MCF 10A (cell line): ENCODE measurements around the gene RBMXL3. TPM values are rescaled to one million over a fixed set of nuclear protein-coding genes. Genes with fewer than 3 reads are reported as not detected.

Source experiments
- BruUV-seq: library from RNA; stranded (reverse); fragments of 400-500 nt; replicated peaks from 2 replicates; lab custom pipeline; 2021; lab: Mats Ljungman, UMichigan
- CTCF ChIA-PET: fragments of 300-600 bp; sonication (Branson Sonifier 250); formaldehyde crosslinking; extraction: SDS; loops from one replicate; lab custom pipeline; 2021; ENCODE audit warnings: antibody characterized with exemption, inconsistent platforms; lab: Yijun Ruan, JAX
- POLR2A ChIA-PET: fragments of 300-600, 350-650 bp; sonication (Branson Sonifier 250); formaldehyde crosslinking; extraction: SDS; loops from one replicate; lab custom pipeline; 2020; ENCODE audit warnings: antibody characterized with exemption, inconsistent platforms; lab: Yijun Ruan, JAX
- DNase-seq: peaks from one replicate; pipeline ENCODE4 v3.0.0-alpha.2; 2018; ENCODE audit not compliant: unreplicated experiment
- H3K27ac Mint-ChIP-seq: one replicate; pipeline ENCODE4 v1.8.0; 2022; ENCODE audit warnings: mild to moderate bottlenecking, low read depth, mixed read lengths; ENCODE audit not compliant: unreplicated experiment
- H3K27me3 Mint-ChIP-seq: one replicate; pipeline ENCODE4 v1.8.0; 2022; ENCODE audit warnings: mixed read lengths; ENCODE audit not compliant: insufficient read depth, unreplicated experiment
- H3K36me3 Mint-ChIP-seq: one replicate; pipeline ENCODE4 v1.8.0; 2022; ENCODE audit warnings: mild to moderate bottlenecking, moderate library complexity, mixed read lengths; ENCODE audit not compliant: insufficient read depth, unreplicated experiment
- H3K4me1 Mint-ChIP-seq: one replicate; pipeline ENCODE4 v1.8.0; 2022; ENCODE audit warnings: mixed read lengths; ENCODE audit not compliant: insufficient read depth, unreplicated experiment
- H3K4me3 Mint-ChIP-seq: one replicate; pipeline ENCODE4 v1.8.0; 2022; ENCODE audit warnings: mild to moderate bottlenecking, moderate library complexity, mixed read lengths; ENCODE audit not compliant: unreplicated experiment
- H3K9me3 Mint-ChIP-seq: one replicate; pipeline ENCODE4 v1.8.0; 2022; ENCODE audit warnings: mixed read lengths; ENCODE audit not compliant: unreplicated experiment
- intact Hi-C: fragments of 100-400 bp; cut with micrococcal nuclease; formaldehyde crosslinking; loops from 2 replicates; pipeline ENCODE4 v1.14.1; 2022
- total RNA-seq: library from RNA; stranded (reverse); gene quantifications from 2 replicates; pipeline ENCODE4 v1.2.3, GENCODE V29; 2022
- TF ChIP-seq, protein P1 (sequence below): fragments of 200-600 bp; IDR thresholded peaks from one replicate; pipeline ENCODE4 v1.8.0; 2022; ENCODE audit warnings: antibody characterized with exemption, mild to moderate bottlenecking; ENCODE audit not compliant: unreplicated experiment

The RBMXL3 gene
- total RNA-seq, 1 experiment from 2014 or later, result not detected

DNA sequence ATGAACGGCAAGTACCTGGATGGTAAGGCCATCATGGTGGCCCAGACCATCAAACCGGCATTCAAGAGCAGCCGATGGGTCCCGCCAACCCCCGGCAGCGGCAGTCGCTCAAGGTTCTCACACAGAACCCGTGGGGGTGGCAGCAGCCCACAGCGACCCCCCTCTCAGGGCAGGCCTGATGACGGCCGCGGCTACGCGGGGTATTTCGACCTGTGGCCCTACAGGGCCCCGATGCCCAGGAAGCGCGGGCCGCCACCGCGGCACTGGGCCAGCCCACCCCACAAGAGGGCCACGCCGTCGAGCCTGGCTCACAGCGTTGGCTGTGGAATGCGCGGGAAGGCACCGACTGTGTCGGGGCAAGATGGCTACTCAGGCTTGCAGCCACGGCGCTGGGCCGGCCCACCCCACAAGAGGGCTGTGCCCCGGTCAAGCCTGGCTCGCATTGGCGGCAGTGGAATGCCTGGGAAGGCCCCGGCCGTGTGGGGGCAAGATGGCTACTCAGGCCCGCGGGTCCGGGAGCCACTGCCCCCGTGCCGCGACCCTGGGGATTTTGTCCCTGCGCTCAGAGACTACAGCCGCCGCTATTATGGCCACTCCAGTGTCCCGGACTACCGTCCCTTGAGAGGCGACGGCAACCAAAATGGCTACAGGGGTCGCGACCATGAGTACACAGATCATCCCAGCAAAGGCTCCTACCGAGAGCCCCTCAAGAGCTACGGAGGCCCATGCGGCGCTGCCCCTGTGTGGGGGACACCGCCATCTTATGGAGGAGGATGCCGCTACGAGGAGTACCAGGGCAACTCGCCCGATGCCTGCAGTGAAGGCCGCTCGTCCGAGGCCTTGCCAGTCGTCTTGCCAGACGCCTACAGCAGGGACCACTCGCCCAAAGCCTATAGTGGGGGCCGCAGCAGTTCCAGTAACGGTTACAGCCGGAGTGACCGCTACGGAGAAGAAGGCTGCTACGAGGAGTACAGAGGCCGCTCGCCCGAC, 731 bp downstream of the RBMXL3 start:
- POLR2A ChIA-PET, result no interaction called here
- H3K4me1 Mint-ChIP-seq, result no peaks in the 10 kb centered on the region
- H3K9me3 Mint-ChIP-seq, result peaks cover 7% of the 10 kb centered on the region
- H3K27me3 Mint-ChIP-seq, result peaks cover 18% of the 10 kb centered on the region
- H3K27ac Mint-ChIP-seq, result no peak overlapping the region
- TF ChIP-seq, protein P1, sequence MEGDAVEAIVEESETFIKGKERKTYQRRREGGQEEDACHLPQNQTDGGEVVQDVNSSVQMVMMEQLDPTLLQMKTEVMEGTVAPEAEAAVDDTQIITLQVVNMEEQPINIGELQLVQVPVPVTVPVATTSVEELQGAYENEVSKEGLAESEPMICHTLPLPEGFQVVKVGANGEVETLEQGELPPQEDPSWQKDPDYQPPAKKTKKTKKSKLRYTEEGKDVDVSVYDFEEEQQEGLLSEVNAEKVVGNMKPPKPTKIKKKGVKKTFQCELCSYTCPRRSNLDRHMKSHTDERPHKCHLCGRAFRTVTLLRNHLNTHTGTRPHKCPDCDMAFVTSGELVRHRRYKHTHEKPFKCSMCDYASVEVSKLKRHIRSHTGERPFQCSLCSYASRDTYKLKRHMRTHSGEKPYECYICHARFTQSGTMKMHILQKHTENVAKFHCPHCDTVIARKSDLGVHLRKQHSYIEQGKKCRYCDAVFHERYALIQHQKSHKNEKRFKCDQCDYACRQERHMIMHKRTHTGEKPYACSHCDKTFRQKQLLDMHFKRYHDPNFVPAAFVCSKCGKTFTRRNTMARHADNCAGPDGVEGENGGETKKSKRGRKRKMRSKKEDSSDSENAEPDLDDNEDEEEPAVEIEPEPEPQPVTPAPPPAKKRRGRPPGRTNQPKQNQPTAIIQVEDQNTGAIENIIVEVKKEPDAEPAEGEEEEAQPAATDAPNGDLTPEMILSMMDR, result no peak
- no TSS peak for BruUV-seq
- no peak overlapping the region for H3K4me3 Mint-ChIP-seq
- intact Hi-C loops, result no loop called here
- no peak for DNase-seq
- H3K36me3 Mint-ChIP-seq, result no peaks in the 10 kb centered on the region
- CTCF ChIA-PET, result no interaction called here

DNA sequence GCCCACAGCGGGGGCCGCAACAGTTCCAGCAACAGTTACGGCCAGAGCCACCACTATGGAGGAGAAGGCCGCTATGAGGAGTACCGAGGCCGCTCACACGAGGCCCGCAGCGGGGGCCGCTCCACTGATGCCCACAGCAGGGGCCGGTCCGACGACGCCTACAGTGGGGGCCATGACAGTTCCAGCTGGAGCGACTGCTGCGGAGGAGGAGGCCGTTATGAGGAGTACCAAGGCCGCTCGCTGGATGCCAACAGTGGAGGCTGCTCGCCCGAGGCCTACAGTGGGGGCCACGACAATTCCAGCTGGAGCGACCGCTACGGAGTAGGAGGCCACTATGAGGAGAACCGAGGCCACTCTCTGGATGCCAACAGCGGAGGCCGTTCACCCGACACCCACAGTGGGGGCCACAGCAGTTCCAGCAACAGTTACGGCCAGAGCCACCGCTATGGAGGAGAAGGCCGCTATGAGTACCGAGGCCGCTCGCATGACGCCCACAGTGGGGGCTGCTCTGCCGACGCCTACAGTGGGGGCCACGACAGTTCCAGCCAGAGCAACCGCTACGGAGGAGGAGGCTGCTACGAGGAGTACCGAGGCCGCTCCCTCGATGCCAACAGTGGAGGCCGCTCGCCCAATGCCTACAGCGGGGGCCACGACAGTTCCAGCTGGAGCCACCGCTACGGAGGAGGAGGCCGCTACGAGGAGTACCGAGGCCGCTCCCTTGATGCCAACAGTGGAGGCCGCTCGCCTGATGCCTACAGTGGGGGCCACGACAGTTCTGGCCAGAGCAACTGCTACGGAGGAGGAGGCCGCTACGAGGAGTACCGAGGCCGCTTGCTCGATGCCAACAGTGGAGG, 1.7 kb downstream of the RBMXL3 start:
- CTCF ChIA-PET, result no interaction called here
- peaks cover 7% of the 10 kb centered on the region for H3K9me3 Mint-ChIP-seq
- H3K36me3 Mint-ChIP-seq, result no peaks in the 10 kb centered on the region
- intact Hi-C loops, result no loop called here
- H3K27ac Mint-ChIP-seq, result no peak overlapping the region
- TF ChIP-seq, protein P1, result no peak
- no peak overlapping the region for H3K4me3 Mint-ChIP-seq
- H3K27me3 Mint-ChIP-seq, result peaks cover 25% of the 10 kb centered on the region
- no peaks in the 10 kb centered on the region for H3K4me1 Mint-ChIP-seq
- no peak for DNase-seq
- no TSS peak for BruUV-seq
- POLR2A ChIA-PET, result no interaction called here

DNA sequence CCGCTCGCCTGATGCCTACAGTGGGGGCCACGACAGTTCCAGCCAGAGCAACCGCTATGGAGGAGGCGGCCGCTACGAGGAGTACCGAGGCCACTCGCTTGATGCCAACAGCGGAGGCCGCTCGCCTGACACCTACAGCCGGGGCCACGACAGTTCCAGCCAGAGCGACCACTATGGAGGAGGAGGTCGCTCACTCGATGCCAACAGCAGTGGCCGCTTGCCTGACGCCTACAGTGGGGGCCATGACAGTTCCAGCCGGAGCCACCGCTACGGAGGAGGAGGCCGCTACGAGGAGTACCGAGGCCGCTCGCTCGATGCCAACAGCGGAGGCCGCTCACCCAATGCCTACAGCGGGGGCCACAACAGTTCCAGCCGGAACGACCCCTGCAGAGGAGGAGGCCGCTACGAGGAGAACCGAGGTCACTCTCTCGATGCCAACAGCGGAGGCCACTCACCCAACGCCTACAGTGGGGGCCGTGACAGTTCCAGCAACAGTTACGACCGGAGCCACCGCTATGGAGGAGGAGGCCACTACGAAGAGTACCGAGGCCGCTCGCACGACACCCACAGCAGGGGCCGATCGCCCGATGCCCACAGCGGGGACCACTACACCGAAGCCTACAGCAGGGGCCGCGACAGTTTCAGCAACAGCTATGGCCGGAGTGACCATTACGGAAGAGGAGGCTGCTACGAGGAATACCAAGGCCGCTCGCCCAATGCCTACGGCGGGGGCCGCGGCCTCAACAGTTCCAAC, 2.5 kb downstream of the RBMXL3 start:
- Mint-ChIP-seq H3K9me3 (peaks cover 9% of the 10 kb centered on the region), H3K4me1 (no peaks in the 10 kb centered on the region), H3K27me3 (peaks cover 31% of the 10 kb centered on the region), H3K4me3 (no peak overlapping the region), H3K27ac (no peak overlapping the region), H3K36me3 (no peaks in the 10 kb centered on the region)
- intact Hi-C loops, result no loop called here
- no TSS peak for BruUV-seq
- ChIA-PET POLR2A (no interaction called here), CTCF (no interaction called here)
- TF ChIP-seq, protein P1, result no peak
- no peak for DNase-seq
